Body of pancreas (tissue), 4 donors: ENCODE data around the gene EIF2AK2.

Source experiments
- POLR2A ChIP-seq, 3 donors: fragments of 450-650 bp; IDR thresholded peaks; one replicate each; pipeline ENCODE4 v1.6.1; 2016; ENCODE audit warnings: antibody characterized with exemption in 3 of 3, mild to moderate bottlenecking in 2 of 3
- TF ChIP-seq, protein P1 (sequence below), 7 experiments: fragments of 450-650 bp in 4 of 7; fragments of 200-600 bp in 3 of 7; sonication (generic) in 3 of 7; IDR thresholded peaks; one replicate each; pipeline ENCODE4 v1.5.1; 2016 to 2019; ENCODE audit warnings: antibody characterized with exemption in 7 of 7

- TF ChIP-seq, protein P1, sequence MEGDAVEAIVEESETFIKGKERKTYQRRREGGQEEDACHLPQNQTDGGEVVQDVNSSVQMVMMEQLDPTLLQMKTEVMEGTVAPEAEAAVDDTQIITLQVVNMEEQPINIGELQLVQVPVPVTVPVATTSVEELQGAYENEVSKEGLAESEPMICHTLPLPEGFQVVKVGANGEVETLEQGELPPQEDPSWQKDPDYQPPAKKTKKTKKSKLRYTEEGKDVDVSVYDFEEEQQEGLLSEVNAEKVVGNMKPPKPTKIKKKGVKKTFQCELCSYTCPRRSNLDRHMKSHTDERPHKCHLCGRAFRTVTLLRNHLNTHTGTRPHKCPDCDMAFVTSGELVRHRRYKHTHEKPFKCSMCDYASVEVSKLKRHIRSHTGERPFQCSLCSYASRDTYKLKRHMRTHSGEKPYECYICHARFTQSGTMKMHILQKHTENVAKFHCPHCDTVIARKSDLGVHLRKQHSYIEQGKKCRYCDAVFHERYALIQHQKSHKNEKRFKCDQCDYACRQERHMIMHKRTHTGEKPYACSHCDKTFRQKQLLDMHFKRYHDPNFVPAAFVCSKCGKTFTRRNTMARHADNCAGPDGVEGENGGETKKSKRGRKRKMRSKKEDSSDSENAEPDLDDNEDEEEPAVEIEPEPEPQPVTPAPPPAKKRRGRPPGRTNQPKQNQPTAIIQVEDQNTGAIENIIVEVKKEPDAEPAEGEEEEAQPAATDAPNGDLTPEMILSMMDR (IDR thresholded peaks at IDR 0.05), result no peak
- no peak for TF ChIP-seq POLR2A (IDR thresholded peaks at IDR 0.05)
Measured at GRCh38 chr2:37164757-37165156, 8.0 kb upstream of the EIF2AK2 start.
